NCI-H446 treated with DMSO at 0.1 percent for 48 hours (cell line): ENCODE measurements around the gene TRMT1.
"Not testable (repeated sequence)": the region's sequence is repeated elsewhere in the genome, so short reads cannot be mapped to it uniquely, and the experiment has no call there.

ENCODE experiments used
- DNase-seq: peaks from one replicate; lab custom pipeline; 2025; lab: John Stamatoyannopoulos, UW

The TRMT1 gene

DNA sequence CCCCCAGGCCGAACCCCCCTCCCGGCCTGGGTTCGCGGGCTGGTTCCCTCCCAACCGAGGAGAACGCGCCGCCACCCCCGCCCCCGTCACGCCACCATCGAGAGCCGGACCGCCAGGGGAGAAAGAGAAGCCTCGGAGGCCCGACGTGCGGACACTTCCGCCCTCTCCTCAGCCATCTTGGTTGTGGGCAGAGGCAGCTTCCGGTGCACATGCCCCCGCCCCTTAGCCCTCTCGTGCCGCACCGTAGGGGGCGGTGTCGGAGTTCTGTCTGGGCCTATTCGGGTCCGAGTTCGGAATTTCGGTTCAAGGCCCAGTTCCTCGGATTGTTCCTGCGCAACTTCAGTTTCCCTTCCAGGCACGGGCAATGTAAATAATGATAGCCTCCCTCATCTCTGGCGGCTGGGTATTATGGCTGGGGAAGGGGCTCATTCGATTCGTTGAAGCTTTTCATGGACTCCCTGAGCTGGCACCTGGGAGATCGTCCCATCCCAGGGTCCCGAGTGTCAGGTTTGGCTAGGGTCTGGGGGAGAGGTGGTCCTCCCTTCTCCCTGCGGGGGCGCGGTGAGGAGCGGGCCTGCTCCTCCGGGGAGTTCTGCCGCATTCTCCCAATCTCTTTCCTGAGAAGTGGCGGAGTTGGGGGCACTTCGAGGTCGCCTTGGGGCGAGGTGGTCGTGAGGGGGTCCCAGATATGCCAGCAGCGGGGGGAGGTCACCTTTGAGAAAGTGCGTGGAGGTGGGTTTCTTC is 33.8 kb upstream of the TRMT1 start, which contains the start of the genes IER2 and STX10:
IER2 (plus strand) TSS at position 225 of the 744 bp plus-strand sequence. CDS start 2,776 bp downstream, outside the sequence.
STX10 (minus strand) TSS at position 189 of the 744 bp plus-strand sequence. CDS start 202 bp downstream, outside the sequence.
- peak; percentile 89 for DNase-seq

GRCh38 chr19:13149628-13150186 is 33.2 kb upstream of the TRMT1 start:
- no peak for DNase-seq

- DNase-seq: not testable (repeated sequence)
These were observed 32.7 kb upstream of the TRMT1 start for GRCh38 chr19:13149173-13149627.

DNA sequence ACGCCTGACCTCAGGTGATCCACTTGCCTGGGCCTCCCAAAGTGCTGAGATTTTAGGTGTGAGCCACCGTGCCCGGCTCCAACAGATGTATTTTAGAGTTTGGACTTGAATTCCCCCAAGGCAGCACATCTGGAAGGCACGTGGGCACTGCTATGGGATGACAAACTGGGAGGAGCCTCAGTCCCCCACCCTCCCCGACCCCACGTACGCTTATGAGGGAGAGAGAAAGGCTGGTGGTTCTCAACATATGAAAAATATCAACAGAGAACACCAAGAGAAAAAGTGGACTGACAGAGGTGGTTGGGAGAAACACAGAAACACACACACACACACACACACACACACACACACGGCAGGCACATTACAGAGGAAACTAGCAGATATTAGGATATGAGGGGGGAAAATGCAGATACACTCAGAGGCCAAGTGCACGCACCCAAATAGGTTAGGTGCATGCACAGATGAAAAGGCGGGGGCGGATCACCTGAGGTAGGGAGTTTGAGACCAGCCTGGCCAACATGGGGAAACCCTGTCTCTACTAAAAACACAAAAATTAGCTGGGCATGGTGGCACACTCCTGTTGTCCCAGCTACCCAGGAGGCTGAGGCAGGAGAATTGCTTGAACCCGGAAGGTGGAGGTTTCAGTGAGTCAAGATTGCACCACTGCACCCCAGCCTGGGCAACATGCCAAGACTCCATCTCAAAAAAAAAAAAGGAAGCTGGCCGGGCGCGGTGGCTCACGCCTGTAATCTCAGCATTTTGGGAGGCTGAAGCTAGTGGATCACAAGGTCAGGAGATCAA is 30.4 kb upstream of the TRMT1 start:
- no peak for DNase-seq

- no peak for DNase-seq
These were observed 23.2 kb upstream of the TRMT1 start for GRCh38 chr19:13139633-13140311.

DNA sequence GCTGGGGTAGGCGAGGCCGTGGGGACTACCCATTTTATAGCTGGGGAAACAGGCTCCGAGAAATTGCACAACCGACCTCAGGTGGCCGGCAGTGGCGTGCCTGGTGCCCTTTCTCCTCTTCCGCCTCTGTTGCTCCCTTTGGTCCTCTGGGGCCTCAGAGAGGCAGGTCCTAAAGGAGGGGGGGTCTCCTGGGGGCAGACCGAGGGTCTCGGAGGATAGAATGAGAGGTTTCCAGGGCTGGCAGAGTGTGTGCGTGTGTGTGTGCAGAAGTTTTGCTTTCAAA is 22.3 kb upstream of the TRMT1 start:
- no peak for DNase-seq

DNA sequence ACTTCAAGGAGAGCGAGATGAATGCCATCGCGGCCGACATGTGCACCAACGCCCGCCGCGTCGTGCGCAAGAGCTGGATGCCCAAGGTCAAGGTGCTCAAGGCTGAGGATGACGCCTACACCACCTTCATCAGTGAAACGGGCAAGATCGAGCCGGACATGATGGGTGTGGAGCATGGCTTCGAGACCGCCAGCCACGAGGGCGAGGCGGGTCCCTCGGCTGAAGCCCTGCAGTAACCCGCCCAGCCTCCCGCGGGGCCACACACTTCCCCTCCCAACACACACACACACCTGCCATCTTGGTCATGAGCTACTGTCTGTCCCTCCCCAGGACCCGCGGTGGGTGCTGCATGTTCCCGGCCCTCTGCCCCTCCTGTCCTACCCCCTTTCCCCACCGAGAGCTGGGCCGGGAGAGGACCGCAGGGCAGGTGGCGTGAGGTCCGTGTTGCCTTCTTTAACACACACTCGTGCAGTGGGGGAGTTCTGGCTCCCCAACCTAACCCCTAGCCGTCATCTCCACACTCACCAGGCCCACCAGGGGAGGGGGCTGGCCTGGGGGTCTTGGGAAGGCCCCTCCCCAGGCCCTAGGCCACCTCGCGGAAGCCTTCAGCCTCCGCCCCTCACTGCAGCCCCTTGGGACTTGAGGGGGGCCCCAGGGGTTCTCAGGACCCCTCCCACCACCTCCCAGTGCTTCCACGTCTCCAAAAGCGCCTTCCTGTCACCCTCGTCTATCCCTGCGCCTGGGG is 21.8 kb upstream of the TRMT1 start:
- DNase-seq: no peak

DNA sequence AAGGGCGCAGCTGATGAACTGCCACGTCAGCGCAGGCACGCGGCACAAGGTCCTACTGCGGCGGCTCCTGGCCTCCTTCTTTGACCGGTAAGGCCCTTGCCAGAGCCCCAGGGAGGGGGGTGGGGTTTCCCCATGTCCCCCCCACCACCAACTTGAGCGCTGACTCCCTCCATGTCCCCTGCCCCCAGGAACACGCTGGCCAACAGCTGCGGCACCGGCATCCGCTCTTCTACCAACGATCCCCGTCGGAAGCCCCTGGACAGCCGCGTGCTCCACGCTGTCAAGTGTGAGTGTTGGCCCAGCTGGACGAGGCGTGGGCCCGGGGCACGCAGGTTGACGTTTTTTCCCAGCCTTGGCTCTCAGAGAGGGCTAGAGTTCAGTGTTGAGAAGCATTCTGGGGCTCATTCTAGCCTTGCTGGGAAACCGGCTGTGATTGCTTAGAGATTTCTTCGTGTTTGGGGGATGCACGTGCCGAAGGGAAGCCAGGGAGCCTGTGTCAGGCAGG is 20.8 kb upstream of the TRMT1 start:
- DNase-seq: no peak

- no peak for DNase-seq
These were observed 18.8 kb upstream of the TRMT1 start for GRCh38 chr19:13135068-13136062.

DNA sequence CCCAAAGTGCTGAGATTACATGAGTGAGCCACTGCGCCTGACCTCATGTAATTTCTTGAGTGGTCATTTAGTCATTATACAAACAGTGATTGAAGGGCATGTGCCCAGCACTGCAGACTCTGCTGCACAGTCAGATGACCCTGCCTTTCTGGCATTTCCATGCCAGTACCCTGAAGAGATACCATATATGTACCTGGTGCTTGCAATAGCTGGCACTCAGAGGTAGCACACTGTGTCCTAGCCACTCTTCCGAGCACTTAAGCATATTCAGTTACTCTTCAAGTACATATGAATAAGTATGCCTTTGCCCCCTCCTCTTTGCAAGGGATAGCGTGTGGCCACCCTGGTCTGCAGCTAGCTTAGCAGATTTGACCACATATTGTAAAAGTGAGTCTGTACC is 18.1 kb upstream of the TRMT1 start:
- no peak for DNase-seq

GRCh38 chr19:13133241-13133870 is 16.8 kb upstream of the TRMT1 start:
- no peak for DNase-seq

GRCh38 chr19:13132471-13133180 is 16.1 kb upstream of the TRMT1 start:
- no peak for DNase-seq

GRCh38 chr19:13130886-13131490 is 14.4 kb upstream of the TRMT1 start:
- DNase-seq: no peak

- DNase-seq: no peak
These were observed 12.8 kb upstream of the TRMT1 start for GRCh38 chr19:13129384-13129783.

GRCh38 chr19:13128583-13128982 is 12.0 kb upstream of the TRMT1 start:
- DNase-seq: no peak

DNA sequence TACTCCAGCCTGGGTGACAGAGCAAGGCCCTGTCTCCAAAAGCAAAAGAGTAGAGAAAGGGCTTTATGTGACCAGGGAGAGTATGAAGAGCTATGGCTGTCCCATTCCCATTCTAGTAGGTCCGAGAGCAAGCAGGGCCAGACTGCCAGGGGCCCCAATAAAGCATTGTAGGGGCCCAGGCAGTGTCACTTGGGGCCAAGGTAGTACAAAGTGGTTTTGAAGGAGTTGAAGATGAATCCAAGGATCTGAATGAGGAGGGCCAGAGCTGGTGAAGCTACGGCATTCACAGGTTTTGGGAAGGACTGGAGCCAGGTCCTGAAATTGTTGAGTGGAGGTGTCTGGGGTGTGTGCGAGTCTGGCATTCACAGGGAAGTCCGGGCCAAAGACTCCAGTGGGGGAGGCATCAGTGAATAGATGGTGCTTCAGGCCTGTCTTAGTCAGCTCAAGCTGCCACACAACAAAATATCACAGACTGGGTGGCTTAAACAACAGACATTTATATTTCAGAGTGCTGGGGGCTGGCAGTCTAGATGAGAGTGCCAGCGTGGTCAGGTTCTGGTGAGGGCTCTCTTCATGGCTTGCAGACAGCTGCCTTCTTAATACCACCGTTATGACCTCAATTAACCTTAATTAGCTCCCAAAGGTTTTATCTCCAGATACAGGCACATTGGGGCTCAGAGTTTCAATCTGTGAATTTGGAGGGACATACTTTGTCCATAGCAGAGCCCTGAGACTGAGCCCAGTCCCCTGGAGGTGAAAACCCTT is 11.5 kb upstream of the TRMT1 start:
- no peak for DNase-seq

- no peak for DNase-seq
These were observed 10.5 kb upstream of the TRMT1 start for GRCh38 chr19:13127051-13127450.
